Activated naive CD8-positive, alpha-beta T cell treated with anti-CD3 and anti-CD28 coated beads for 36 hours (primary cell): ENCODE data around the gene LZTR1. TPM values are rescaled to one million over a fixed set of nuclear protein-coding genes. Genes with fewer than 3 reads are reported as not detected.
A peak's percentile ranks its signal among the peaks of the same experiment; 100 is the strongest.
"Not testable (repeated sequence)": the region's sequence is repeated elsewhere in the genome, so short reads cannot be mapped to it uniquely, and the experiment has no call there.

Experiments used
- DNase-seq: peaks from one replicate; pipeline ENCODE4 v3.0.0; 2021
- H3K27ac Mint-ChIP-seq: one replicate; pipeline ENCODE4 v1.8.0; 2022; ENCODE audit warnings: mild to moderate bottlenecking, moderate library complexity, mixed read lengths
- H3K27me3 Mint-ChIP-seq: one replicate; pipeline ENCODE4 v1.8.0; 2022; ENCODE audit warnings: mild to moderate bottlenecking, mixed read lengths
- H3K36me3 Mint-ChIP-seq: one replicate; pipeline ENCODE4 v1.8.0; 2021; ENCODE audit warnings: mild to moderate bottlenecking, mixed read lengths
- H3K4me1 Mint-ChIP-seq: one replicate; pipeline ENCODE4 v1.8.0; 2021; ENCODE audit warnings: mixed read lengths
- H3K4me3 Mint-ChIP-seq: one replicate; pipeline ENCODE4 v1.8.0; 2022; ENCODE audit warnings: mild to moderate bottlenecking, moderate library complexity, mixed read lengths
- H3K9me3 Mint-ChIP-seq: one replicate; pipeline ENCODE4 v1.8.0; 2022; ENCODE audit warnings: mixed read lengths
- total RNA-seq, 2 experiments: library from RNA; stranded (reverse); gene quantifications; one replicate each; pipeline ENCODE4 v1.2.3, GENCODE V29; 2021

LZTR1 gene
- total RNA-seq, 2 experiments from 2014 or later: 32.4 to 39.2 TPM

DNA sequence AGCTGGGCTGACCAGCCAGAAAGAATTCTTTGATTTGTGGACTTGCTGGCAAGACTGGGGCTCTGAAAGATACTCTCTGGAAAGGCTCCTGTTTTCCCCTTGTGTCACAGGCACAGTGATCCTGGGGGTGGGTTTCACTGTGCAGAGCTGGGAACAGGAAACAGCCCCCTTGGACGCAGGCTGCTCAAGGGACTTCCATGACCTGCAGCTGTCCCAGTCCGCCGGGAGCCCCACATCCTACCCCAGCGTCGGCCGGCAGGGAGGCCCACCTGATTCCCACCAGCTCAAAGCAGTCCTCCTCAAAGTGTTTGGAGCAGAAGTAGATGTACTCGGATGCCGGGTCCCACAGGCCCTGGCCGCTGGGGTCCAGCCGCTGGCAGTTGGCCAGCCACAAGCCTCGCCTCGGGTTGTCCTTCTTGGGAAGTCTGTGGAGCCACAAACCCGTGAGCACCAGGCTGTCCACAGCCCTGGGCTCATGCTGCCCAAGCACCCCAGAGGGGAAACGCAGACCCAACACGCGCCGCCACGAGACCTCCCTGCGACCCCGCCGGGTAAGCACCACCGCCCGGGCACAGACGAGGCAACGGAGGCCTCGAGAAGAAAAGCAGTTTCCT lies 19.0 kb downstream of the LZTR1 start:
- H3K4me3 Mint-ChIP-seq: peak overlapping the region; percentile 95
- H3K36me3 Mint-ChIP-seq: peaks cover 11% of the 10 kb centered on the region
- no peaks in the 10 kb centered on the region for H3K27me3 Mint-ChIP-seq
- peaks cover 18% of the 10 kb centered on the region for H3K4me1 Mint-ChIP-seq
- peak overlapping the region; percentile 99 for H3K27ac Mint-ChIP-seq
- no peak for DNase-seq
- no peaks in the 10 kb centered on the region for H3K9me3 Mint-ChIP-seq

DNA sequence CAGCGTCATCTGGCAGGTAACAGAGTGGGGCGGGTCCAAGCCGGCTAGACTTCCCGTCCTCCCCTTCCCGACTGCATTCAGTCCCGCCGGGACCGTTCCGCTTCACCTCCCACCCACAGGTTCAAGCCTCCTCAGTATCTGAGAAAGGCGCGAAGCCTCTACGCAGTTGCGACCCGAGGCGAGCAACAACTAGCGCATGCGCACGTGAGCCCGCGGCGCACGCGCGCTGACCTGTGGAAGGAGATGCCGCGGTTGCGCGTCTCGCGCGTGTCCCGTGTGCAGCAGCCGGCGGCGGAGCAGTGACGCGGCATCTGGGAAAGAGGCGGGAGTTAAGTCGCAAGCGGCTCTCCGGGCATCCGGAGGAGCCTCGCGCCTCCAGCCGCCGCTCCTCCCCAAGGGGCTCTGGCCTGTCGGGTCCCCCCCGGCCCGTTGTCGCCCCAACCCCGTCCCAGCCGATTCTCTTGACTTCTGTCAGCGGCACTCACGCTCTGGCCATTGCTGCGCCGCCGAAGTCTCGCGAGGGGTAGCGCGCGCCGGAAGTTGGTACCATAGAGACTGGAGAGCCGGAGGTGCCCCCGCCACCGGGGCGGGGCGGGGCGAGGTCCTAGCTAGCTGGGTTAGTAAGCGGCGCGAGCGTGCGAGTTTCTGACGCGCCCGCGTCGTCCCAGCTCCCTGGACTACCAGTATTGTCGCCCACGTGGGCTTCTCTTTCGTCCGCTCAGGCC lies 19.7 kb downstream of the LZTR1 start, which contains the start of gene THAP7:
THAP7 (minus strand) TSS at position 518 of the 725 bp plus-strand sequence; CDS start at position 311, 207 bp downstream.
- H3K4me1 Mint-ChIP-seq: peaks cover 18% of the 10 kb centered on the region
- H3K36me3 Mint-ChIP-seq: peaks cover 11% of the 10 kb centered on the region
- peak within 1 kb of the TSS; percentile 95 for H3K4me3 Mint-ChIP-seq

DNA sequence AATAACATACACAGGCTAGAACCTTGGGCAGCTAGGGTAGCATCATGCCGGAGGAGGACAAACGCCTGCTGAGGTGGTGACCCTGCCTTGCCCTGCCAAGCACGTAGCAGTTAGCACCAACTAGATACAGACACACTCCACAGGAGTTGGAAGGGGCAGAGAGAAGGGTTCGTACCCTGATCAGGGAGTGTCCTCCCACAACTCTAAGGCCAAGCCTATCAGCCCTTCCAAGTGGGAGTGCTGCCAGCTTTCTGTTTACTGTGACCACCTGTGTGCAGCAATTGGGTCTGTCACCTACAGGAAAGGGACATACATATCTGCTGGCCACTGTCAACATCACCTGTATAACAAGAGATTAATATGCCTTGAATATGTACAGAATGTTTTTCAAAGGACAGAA lies 21.7 kb downstream of the LZTR1 start:
- peaks cover 13% of the 10 kb centered on the region for H3K4me1 Mint-ChIP-seq
- H3K27ac Mint-ChIP-seq: no peak overlapping the region
- no peaks in the 10 kb centered on the region for H3K9me3 Mint-ChIP-seq
- H3K4me3 Mint-ChIP-seq: peak overlapping the region; percentile 95
- H3K36me3 Mint-ChIP-seq: peaks cover 10% of the 10 kb centered on the region
- no peak for DNase-seq
- no peaks in the 10 kb centered on the region for H3K27me3 Mint-ChIP-seq

More for the DNA sequence above, 19.7 kb downstream of the LZTR1 start, which contains the start of gene THAP7:
- Mint-ChIP-seq H3K27ac (peak within 1 kb of the TSS; percentile 99), H3K9me3 (no peaks in the 10 kb centered on the region), H3K27me3 (no peaks in the 10 kb centered on the region)
- peak; percentile 97 for DNase-seq

DNA sequence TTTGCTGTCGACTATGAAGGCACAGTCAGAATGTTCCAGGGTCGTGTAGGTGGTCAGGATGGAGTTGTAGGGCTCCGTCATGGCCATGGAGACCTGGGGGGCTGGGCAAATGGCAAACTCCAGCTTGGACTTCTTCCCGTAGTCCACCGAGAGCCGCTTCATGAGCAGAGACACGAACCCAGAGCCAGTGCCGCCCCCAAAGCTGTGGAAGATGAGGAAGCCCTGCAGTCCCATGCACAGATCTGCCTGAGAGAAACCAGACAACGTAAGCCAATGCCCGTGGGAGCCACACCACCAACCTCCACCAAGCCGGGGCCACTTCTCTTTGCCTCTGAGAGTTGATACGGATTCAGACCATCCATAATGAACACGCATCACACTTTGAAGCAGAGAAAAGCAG lies 27.1 kb downstream of the LZTR1 start:
- not testable (repeated sequence) for H3K4me3 Mint-ChIP-seq, H3K27me3 Mint-ChIP-seq, H3K27ac Mint-ChIP-seq, DNase-seq, H3K36me3 Mint-ChIP-seq, H3K4me1 Mint-ChIP-seq, H3K9me3 Mint-ChIP-seq

DNA sequence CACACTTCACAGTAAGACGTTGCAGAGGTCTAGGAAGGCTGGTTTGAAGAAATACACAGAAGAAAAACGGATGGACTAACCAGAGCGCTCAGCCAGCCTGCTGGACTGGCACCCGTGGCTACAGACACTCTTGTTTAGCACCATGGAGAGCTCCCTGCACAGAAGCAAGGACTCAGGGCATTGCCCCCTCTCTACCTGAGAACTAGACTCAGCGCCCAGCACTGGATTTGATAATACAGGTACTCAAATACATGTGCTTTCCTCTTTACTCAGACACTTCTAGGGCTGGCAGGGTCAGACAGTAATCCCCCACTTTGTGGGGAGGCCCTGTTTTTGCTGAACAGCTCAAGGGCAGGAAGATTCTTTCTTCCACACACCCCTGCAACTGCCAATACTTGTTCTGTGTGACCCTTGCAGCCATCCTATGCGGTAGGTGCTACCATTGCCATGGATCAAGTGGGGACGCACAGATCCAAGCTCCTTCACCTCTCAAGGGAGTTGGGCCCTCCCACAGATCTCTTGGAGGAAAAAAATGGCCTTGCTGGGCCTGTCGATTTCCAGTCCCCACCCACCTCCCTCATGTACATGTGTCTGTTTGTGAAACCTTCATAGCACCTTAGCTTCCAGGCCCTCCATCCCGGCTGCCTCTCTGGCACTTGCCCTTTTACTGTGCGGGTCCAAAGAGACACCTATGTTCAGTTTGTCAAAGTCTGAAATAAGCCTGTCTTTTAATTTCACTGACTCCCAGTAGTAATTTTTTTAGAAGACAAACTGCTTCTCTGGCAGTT lies 27.7 kb downstream of the LZTR1 start:
- Mint-ChIP-seq H3K9me3 (no peaks in the 10 kb centered on the region), H3K27me3 (no peaks in the 10 kb centered on the region), H3K4me1 (peaks cover 11% of the 10 kb centered on the region), H3K27ac (no peak overlapping the region), H3K4me3 (no peak overlapping the region), H3K36me3 (no peaks in the 10 kb centered on the region)
- DNase-seq: no peak

DNA sequence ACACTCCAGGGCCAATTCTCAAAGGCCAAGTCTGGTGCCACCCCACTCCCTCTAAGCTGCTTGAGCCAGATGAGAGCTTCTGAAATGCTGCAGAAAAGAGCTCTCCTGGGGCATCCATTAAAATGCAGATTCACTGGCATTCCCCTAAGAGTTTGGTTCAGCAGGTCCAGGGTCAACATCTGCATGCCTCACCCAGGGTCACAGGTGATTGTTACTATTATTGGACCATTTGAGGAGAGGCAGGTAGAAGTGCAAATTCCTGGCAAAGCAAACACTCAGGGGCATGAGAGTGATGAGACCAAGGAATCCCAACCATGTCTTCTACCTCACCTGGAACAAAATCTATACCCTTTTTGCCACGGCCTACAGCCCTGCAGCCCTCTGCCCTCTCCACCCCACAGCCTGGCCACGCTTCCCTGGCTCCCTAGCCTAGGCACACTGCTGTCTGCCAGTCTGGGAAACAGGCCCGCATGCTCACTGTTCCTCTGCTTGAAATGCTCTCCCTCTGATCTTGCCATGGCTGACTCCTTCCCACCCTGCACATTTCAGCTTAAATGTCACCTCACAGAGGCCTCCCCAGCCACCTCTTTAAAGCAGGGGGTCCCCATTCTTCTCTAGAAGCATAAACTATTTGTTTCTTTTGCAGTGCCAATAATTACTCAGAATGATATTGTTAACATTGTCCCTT lies 28.5 kb downstream of the LZTR1 start:
- no peaks in the 10 kb centered on the region for H3K36me3 Mint-ChIP-seq

DNA sequence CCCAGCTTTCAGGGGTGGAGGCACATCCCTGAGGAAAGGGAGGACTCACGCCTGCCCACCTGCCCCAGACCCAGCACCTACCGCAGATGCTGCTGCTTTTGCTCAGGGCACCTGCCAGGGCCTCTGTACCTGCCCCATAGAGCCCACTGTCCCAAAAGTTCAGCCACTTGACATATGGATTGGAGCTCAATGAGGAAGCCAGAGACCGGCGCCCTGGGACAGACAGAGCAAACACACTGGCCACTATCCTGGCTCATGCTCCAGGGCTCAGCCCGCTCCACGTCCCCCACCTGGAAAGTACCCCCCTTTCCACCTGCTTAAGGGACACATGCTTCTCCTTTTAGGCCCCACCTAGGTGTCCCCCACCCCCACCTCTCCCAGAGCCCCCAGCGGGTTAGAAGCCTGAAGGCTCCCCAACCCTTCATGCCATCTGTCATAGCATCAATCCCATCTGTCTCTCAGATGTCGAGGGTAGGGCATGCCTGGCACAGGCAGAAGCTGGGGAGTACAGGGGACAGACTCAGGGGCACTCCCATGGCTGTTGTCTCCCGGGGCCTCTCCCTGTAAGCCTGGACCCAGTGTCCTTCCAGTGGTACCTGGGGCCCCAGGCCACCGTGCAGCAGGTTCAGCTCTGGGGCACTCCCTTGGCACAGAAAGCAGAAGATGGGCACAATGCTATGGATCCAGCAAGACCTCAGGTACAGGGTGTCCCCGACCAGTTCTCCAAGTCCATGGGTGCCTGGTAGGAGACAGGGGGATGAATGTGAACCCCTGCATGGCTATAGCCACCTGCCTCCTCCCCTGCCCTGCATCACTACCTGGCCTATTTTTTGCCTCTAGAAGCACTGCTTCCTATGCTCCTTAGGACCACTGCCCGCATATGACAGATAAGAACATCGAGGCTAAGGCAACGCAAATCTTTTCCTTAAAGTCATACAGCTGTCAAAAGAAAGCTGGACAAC lies 30.6 kb downstream of the LZTR1 start:
- Mint-ChIP-seq H3K27me3 (no peaks in the 10 kb centered on the region), H3K9me3 (no peaks in the 10 kb centered on the region), H3K36me3 (no peaks in the 10 kb centered on the region), H3K27ac (no peak overlapping the region), H3K4me3 (peak overlapping the region; percentile 67), H3K4me1 (peaks cover 15% of the 10 kb centered on the region)
- DNase-seq: no peak

More for the DNA sequence above, 28.5 kb downstream of the LZTR1 start:
- Mint-ChIP-seq H3K27me3 (no peaks in the 10 kb centered on the region), H3K4me3 (no peak overlapping the region), H3K9me3 (no peaks in the 10 kb centered on the region), H3K4me1 (peaks cover 15% of the 10 kb centered on the region), H3K27ac (no peak overlapping the region)
- no peak for DNase-seq

DNA sequence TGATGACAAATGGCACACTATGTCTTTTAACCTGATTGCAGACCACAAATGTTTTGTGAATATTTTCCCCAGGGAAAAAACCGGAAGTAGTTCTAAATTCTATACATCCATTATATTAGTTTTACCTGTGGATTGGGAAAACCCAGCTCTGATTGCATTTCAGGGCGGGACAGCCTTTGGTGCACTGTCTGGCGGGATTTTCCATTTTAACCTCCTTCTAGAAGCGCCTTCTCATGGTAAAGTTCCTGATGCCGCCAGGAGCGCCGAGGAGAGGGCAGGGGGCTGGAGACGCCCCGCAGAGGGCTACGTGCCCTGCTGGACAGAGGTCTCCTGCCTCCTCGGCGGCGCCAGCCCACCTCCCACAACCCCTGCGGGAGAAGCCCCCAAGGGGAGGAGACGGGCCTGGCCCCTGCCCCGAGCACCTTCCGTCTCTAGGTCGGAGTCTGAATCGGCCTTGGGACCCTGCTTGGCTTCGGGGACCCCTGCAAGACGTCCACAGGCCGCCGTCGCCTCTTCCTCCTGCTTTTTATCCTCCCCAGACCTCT lies 31.6 kb downstream of the LZTR1 start:
- no peaks in the 10 kb centered on the region for H3K9me3 Mint-ChIP-seq
- peak overlapping the region; percentile 81 for H3K4me3 Mint-ChIP-seq
- H3K4me1 Mint-ChIP-seq: peaks cover 15% of the 10 kb centered on the region
- no peaks in the 10 kb centered on the region for H3K27me3 Mint-ChIP-seq
- H3K27ac Mint-ChIP-seq: peak overlapping the region; percentile 42
- DNase-seq: no peak
- H3K36me3 Mint-ChIP-seq: no peaks in the 10 kb centered on the region

DNA sequence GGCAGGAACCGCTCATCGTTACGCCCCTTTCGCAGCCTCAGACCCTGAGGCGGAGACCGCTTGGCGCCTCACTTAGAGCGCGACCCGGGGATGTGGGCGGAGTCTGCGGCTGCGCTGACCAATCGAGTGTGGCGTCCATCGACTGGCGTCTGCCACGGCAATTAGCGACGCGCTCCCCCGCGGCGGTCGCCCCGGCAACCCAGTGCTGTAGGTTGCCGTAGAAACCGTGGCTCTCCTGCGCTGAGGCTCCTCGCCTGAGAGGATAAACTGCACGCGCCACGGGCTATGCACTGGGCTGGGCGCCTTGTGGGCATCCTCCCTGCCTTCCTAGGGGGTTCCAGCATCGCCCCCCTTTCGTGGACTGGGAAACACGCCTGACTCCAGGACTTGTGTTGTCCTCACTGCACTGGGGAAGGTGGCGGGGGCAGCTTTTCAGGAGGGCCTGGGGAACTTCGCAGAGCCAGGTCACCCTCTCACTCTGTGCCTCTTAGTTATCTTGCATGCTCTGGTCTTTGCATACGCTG lies 32.2 kb downstream of the LZTR1 start:
- Mint-ChIP-seq H3K4me1 (peaks cover 15% of the 10 kb centered on the region), H3K27ac (peak overlapping the region; percentile 42), H3K27me3 (no peaks in the 10 kb centered on the region), H3K9me3 (no peaks in the 10 kb centered on the region), H3K36me3 (no peaks in the 10 kb centered on the region), H3K4me3 (peak overlapping the region; percentile 81)
- DNase-seq: peak; percentile 95

DNA sequence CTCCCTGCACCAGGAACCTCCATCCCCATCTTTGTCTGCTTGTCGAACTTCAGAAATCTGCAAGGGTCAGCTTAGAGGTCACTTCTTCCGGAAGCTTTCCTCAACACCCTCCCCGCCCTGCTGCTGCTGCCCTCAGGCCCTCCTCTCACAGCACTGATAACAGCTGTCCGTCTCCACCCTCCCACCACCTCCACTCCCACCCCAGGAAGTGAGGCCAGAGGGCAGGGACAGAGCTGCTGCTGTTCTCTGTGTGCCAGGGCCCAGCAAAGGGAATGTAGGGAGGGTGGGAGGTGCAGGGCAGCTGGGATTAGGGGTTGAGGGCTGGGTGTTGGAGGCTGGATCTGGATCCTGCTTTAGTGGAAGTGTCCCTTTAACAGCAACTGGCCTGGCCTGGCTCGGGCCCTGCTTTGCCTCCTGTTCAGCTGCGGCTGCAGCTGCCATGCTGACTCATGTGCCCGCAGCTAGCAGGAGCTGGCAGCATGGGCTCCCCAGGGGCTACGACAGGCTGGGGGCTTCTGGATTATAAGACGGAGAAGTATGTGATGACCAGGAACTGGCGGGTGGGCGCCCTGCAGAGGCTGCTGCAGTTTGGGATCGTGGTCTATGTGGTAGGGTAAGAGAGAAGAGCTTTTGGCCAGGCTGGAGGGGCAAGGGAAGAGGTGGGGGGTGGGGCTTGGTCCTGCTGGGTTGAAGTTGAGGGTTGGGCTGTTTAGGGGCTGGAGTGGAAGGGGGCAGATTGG lies 32.8 kb downstream of the LZTR1 start, which contains the start of gene P2RX6:
P2RX6 (plus strand) TSS at position 440 of the 740 bp plus-strand sequence; CDS start at position 450, 10 bp downstream.
- H3K4me1 Mint-ChIP-seq: peaks cover 15% of the 10 kb centered on the region
- no peak for DNase-seq
- H3K4me3 Mint-ChIP-seq: peak within 1 kb of the TSS; percentile 81
- no peaks in the 10 kb centered on the region for H3K27me3 Mint-ChIP-seq
- H3K36me3 Mint-ChIP-seq: no peaks in the 10 kb centered on the region
- no peaks in the 10 kb centered on the region for H3K9me3 Mint-ChIP-seq
- peak within 1 kb of the TSS; percentile 42 for H3K27ac Mint-ChIP-seq

DNA sequence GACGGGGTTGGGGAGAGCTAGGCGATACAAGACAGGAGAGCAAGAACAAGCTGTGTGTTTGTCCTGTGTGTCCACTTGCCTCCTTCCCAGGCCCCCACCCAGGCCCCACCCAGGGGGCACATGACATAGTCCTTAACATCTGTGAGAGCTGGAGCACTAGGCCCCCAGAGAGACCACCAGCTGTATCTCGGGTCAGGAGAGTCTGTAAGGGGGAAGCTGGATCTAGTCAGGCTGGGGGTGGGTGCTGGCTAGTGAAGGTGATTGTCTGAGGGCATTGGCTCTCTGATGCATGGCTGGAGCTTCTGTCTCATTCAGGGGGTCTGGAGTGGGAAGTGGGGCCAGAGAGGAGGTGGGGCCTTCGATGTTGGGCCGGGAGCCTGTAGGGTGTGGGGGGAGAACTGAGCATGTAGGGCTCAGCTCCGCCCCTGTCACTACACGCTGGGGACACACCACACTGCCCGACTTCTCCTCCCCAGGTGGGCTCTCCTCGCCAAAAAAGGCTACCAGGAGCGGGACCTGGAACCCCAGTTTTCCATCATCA lies 33.4 kb downstream of the LZTR1 start:
- Mint-ChIP-seq H3K27ac (no peak overlapping the region), H3K36me3 (no peaks in the 10 kb centered on the region), H3K27me3 (no peaks in the 10 kb centered on the region), H3K9me3 (no peaks in the 10 kb centered on the region), H3K4me1 (peaks cover 15% of the 10 kb centered on the region), H3K4me3 (no peak overlapping the region)
- no peak for DNase-seq

DNA sequence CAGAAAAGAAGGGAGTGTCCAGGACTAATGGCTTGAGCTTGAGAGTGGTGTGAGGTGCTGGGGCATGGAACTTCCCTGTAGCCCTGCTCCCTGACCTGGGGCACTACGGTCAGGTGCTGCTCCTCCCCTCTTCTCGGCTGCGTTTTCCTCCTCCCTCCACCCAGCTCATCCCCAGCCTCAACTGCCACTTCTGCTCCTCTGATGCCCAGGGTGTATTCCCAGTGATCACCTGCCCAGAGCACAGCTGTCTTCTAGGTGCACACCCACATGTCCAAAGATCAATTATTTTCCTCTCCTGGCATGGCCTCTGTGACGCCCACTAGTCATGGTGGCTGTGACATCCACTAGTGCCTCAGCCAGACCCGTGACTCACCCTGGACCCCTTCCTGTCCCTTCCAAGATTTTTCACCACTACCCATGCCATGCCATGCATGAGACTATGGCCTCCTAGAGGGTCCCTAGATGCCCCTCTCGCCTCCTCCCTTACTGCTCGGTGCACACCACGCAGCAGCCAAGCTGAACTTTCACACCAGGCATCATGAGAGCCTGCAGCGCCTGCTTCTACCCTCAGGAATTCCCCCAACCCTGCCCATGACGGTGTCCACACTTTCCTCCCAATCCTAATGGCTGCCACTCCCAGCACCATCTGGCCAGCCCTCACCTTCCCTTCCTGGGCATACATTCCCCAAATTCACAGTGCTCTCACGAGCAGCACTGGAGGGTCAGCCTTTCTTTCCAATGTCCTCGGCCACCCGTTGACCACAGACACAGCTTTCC lies 34.7 kb downstream of the LZTR1 start:
- no peaks in the 10 kb centered on the region for H3K36me3 Mint-ChIP-seq
- no peak overlapping the region for H3K27ac Mint-ChIP-seq
- H3K9me3 Mint-ChIP-seq: no peaks in the 10 kb centered on the region
- DNase-seq: no peak
- H3K4me3 Mint-ChIP-seq: no peak overlapping the region
- no peaks in the 10 kb centered on the region for H3K27me3 Mint-ChIP-seq
- H3K4me1 Mint-ChIP-seq: peaks cover 21% of the 10 kb centered on the region
